Gastrocnemius medialis (tissue), 4 donors: ENCODE data around the gene KDM4B. TPM values are rescaled to one million over a fixed set of nuclear protein-coding genes. Genes with fewer than 3 reads are reported as not detected.

Source experiments
- ATAC-seq, 2 donors: fragments of 150-250 bp; one replicate each; pipeline ENCODE4 v1.9.1; 2016
- DNase-seq, 2 donors: peaks; one replicate each; pipeline ENCODE4 v3.0.0-alpha.2; 2019
- H3K27ac ChIP-seq, 4 donors: fragments of 200-600 bp; sonication (generic); 1 replicate in 1 of 4; 2 replicates in 3 of 4; pipeline ENCODE4 v1.5.1; 2016 to 2018; ENCODE audit warnings: mild to moderate bottlenecking in 2 of 4, moderate library complexity in 1 of 4
- H3K27me3 ChIP-seq, 3 donors: fragments of 200-600 bp; sonication (generic) in 2 of 3; 1 replicate in 1 of 3; 2 replicates in 2 of 3; pipeline versions ENCODE4 v1.5.1 to v1.6.0; 2016 to 2019; ENCODE audit warnings: mild to moderate bottlenecking in 1 of 3, moderate library complexity in 1 of 3
- H3K36me3 ChIP-seq, 2 donors: fragments of 200-600 bp; sonication (generic) in 1 of 2; one replicate each; pipeline ENCODE4 v1.5.1; 2017 to 2018
- H3K4me1 ChIP-seq, 2 donors: fragments of 200-600 bp; sonication (generic) in 1 of 2; one replicate each; pipeline ENCODE4 v1.5.1; 2016 to 2017; ENCODE audit warnings: mild to moderate bottlenecking in 2 of 2
- H3K4me3 ChIP-seq, 4 donors: fragments of 200-600 bp; sonication (generic) in 3 of 4; 1 replicate in 1 of 4; 2 replicates in 3 of 4; pipeline ENCODE4 v1.5.1; 2016 to 2019; ENCODE audit warnings: mild to moderate bottlenecking in 2 of 4
- H3K9me3 ChIP-seq, 3 donors: fragments of 200-600 bp; sonication (generic) in 2 of 3; 1 replicate in 1 of 3; 2 replicates in 2 of 3; pipeline ENCODE4 v1.5.1; 2016 to 2019
- CTCF ChIP-seq, 5 experiments: fragments of 450-650 bp in 3 of 5; fragments of 200-600 bp in 2 of 5; sonication (generic) in 2 of 5; IDR thresholded peaks in 4 of 5; conservative IDR thresholded peaks in 1 of 5; 1 replicate in 4 of 5; 2 replicates in 1 of 5; pipeline ENCODE4 v1.5.1; 2016 to 2019; ENCODE audit warnings: antibody characterized with exemption in 5 of 5, mild to moderate bottlenecking in 3 of 5, moderate library complexity in 3 of 5
- POLR2A ChIP-seq, 2 donors: fragments of 450-650 bp; IDR thresholded peaks; one replicate each; pipeline ENCODE4 v1.6.1; 2017; ENCODE audit warnings: antibody characterized with exemption in 2 of 2, mild to moderate bottlenecking in 2 of 2, moderate library complexity in 2 of 2
- in situ Hi-C, 4 donors: fragments of 200-750 bp; cut with MboI; loops; one replicate each; pipeline versions ENCODE4 v1.15.0 to v1.8.0; 2017; ENCODE audit warnings: low sequenced_read_pairs in 4 of 4
- intact Hi-C: fragments of 100-400 bp; cut with DNase I; formaldehyde crosslinking; loops from one replicate; pipeline ENCODE4 v1.15.1; 2023; ENCODE audit warnings: low total_unique reads
- total RNA-seq, 4 donors: library from RNA; depleted of rRNA; stranded (reverse); fragments of >200 nt; gene quantifications; one replicate each; pipeline versions ENCODE4 v1.1.0 to v1.2.3, GENCODE V29; 2016

The KDM4B gene
- total RNA-seq, 4 donors from 2014 or later, result 40.9 to 61.4 (median 46.4) TPM

- H3K9me3 ChIP-seq, result no peaks in the 10 kb centered on the region
- peak overlapping the region; percentile 26 to 40 (median 38) for H3K4me3 ChIP-seq
- intact Hi-C loops, result loop anchor here (1.0 to 10.0 kb wide), 5 partner anchors 54 to 442 kb away; partner anchors contain the start of gene PLIN5
- peak overlapping the region; percentile 85 to 96 (median 93) for H3K27ac ChIP-seq
- ATAC-seq (peak; percentile 82 to 86), DNase-seq (peak; percentile 92 to 94)
- no peaks in the 10 kb centered on the region for H3K36me3 ChIP-seq
- TF ChIP-seq CTCF (IDR thresholded peaks at IDR 0.05 in 4 of 5, conservative IDR thresholded peaks at IDR 0.05 in 1 of 5) (peak in 4 of 5 experiments; percentile 28 to 54 (median 38)), POLR2A (IDR thresholded peaks at IDR 0.05) (peak; percentile 64 to 79)
- no peaks in the 10 kb centered on the region for H3K27me3 ChIP-seq
- peaks cover 80 to 82% of the 10 kb centered on the region in 2 donors for H3K4me1 ChIP-seq
- in situ Hi-C loops, result no loop called here
Measured at GRCh38 chr19:4976401-4977298, 7.7 kb downstream of the KDM4B start.

- in situ Hi-C loops, result no loop called here
- intact Hi-C loops, result loop anchor here (2.0 to 10.0 kb wide), 4 partner anchors 53 to 443 kb away; partner anchors contain the start of gene PLIN5
- peak overlapping the region; percentile 26 to 40 (median 38) for H3K4me3 ChIP-seq
Measured at GRCh38 chr19:4977299-4978174, 8.6 kb downstream of the KDM4B start.

GRCh38 chr19:4979211-4979807 lies 10.4 kb downstream of the KDM4B start:
- Histone ChIP-seq H3K36me3 (no peaks in the 10 kb centered on the region), H3K27ac (peak overlapping the region; percentile 77 to 96 (median 88)), H3K27me3 (no peaks in the 10 kb centered on the region), H3K9me3 (no peaks in the 10 kb centered on the region), H3K4me1 (peaks cover 68 to 84% of the 10 kb centered on the region in 2 donors), H3K4me3 (no peak overlapping the region)
- DNase-seq, result peak; percentile 77 to 81
- ATAC-seq, result peak; percentile 34 to 40
- no peak for TF ChIP-seq CTCF (IDR thresholded peaks at IDR 0.05 in 4 of 5, conservative IDR thresholded peaks at IDR 0.05 in 1 of 5)
- TF ChIP-seq POLR2A (IDR thresholded peaks at IDR 0.05), result peak; percentile 26 to 29
- intact Hi-C loops, result loop anchor here (5.0 to 10.0 kb wide), 3 partner anchors 167 to 445 kb away; partner anchors contain the start of gene PLIN5
- in situ Hi-C loops, result no loop called here

More at GRCh38 chr19:4977299-4978174, 8.6 kb downstream of the KDM4B start:
- TF ChIP-seq CTCF (IDR thresholded peaks at IDR 0.05 in 4 of 5, conservative IDR thresholded peaks at IDR 0.05 in 1 of 5) (no peak), POLR2A (IDR thresholded peaks at IDR 0.05) (no peak)
- H3K9me3 ChIP-seq, result no peaks in the 10 kb centered on the region
- H3K27ac ChIP-seq, result peak overlapping the region; percentile 85 to 96 (median 93)
- ATAC-seq, result no peak
- no peaks in the 10 kb centered on the region for H3K36me3 ChIP-seq
- peak in 1 of 2 donors; percentile 52 for DNase-seq
- no peaks in the 10 kb centered on the region for H3K27me3 ChIP-seq
- peaks cover 71 to 80% of the 10 kb centered on the region in 2 donors for H3K4me1 ChIP-seq

GRCh38 chr19:4980067-4980466 lies 11.2 kb downstream of the KDM4B start:
- intact Hi-C loops, result no loop called here
- in situ Hi-C loops, result loop anchor here in 1 of 4 donors (10.0 kb wide), 1 partner anchor 55 kb away; no protein-coding TSS in a partner anchor
- ATAC-seq, result peak; percentile 2 to 20

More at GRCh38 chr19:4980067-4980466, 11.2 kb downstream of the KDM4B start:
- no peaks in the 10 kb centered on the region for H3K27me3 ChIP-seq
- no peaks in the 10 kb centered on the region for H3K36me3 ChIP-seq
- no peaks in the 10 kb centered on the region for H3K9me3 ChIP-seq
- H3K4me1 ChIP-seq, result peaks cover 70 to 84% of the 10 kb centered on the region in 2 donors
- TF ChIP-seq CTCF (IDR thresholded peaks at IDR 0.05 in 4 of 5, conservative IDR thresholded peaks at IDR 0.05 in 1 of 5) (no peak), POLR2A (IDR thresholded peaks at IDR 0.05) (no peak)
- H3K4me3 ChIP-seq, result no peak overlapping the region
- H3K27ac ChIP-seq, result peak overlapping the region; percentile 77 to 96 (median 88)
- peak; percentile 45 to 50 for DNase-seq
